ENCODE data around the gene GLRX3. TPM values are rescaled to one million over a fixed set of nuclear protein-coding genes. Genes with fewer than 3 reads are reported as not detected.

The GLRX3 gene
- polyA plus RNA-seq, 2 donors = 41.8 to 80.3 TPM

DNA sequence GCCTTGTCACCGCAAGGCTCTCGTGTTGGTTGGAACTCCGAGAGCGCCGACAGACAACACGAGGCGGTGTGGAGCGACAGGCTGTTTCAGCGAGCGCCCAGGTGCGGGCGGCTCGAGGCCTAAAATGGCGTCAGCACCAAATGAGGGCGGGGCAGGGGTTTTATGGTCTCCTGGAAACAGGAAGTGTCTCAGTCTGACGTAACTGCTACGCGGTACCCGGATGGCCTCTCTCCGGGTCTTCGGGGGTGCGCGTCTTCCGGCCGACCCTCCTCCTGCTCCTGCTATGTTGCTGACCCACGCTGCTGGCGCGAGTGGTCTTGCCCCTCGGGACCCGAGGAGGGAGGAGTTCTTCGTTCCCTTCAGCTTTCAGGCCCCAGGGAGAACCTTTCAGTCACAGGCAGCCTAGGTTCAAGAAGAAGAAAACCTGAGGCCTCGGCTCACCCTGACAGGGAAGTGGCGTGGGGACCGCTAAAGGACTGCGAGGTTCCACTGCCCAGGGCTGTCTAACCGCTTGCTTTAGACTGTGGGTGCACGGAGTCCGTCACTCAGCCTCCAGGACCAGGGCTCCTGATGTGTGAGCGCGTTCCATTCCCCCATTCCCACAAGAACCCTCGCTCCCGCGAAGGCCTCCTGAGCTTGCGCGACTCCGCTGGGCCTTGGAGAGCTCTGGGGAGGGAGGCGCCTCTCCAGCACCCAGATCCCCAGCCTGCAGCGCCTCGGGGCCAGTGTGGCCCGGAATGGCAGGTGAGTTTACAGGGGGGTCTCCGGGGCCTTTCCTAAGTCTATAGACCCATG is 77.3 kb downstream of the GLRX3 start:
- no peaks in the 10 kb centered on the region for H3K27me3 ChIP-seq (ENCODE audit: control insufficient read depth in 1 of 2, insufficient read depth in 2 of 2, low read length in 2 of 2)
- H3K9me3 ChIP-seq (ENCODE audit: control insufficient read depth in 2 of 2, insufficient read depth in 1 of 2, low read depth in 1 of 2, low read length in 1 of 2) = no peaks in the 10 kb centered on the region
- no peaks in the 10 kb centered on the region for H3K36me3 ChIP-seq (ENCODE audit: control insufficient read depth in 2 of 2, insufficient read depth in 2 of 2, low read length in 1 of 2)
- no peak overlapping the region for H3K27ac ChIP-seq (ENCODE audit: low read depth in 2 of 2, low read length in 1 of 2)
- H3K4me3 ChIP-seq (ENCODE audit: low read depth in 1 of 2, low read length in 2 of 2) = no peak overlapping the region
- 92 to 93% methylated on average over 51 of the region's 51 CpGs for WGBS, 2 donors
- no peaks in the 10 kb centered on the region for H3K4me1 ChIP-seq (ENCODE audit: control insufficient read depth in 2 of 2, insufficient read depth in 2 of 2, low read length in 1 of 2)

DNA sequence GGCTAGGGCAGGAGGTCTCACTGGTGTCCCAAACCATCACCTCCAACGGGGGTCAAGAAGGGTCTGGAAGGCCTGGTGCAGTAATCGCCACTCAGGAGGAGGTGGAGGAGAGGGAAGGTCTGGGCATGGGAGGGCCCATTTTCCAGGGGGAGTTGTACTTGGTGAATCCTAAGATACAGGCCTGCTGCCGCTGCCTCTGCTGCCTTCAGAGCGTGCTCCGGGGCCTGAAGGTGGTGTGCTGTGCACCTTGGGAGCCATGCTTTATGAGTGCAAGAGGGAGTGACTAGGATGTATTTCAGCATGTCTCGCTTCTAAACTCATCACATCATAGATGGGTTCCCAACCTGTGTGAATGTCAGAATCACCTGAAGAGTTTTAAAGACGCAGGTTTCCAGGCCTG is 78.2 kb downstream of the GLRX3 start:
- WGBS, 2 donors = 93 to 94% methylated on average over 7 of the region's 7 CpGs
- H3K27me3 ChIP-seq (ENCODE audit: control insufficient read depth in 1 of 2, insufficient read depth in 2 of 2, low read length in 2 of 2) = no peaks in the 10 kb centered on the region
- no peaks in the 10 kb centered on the region for H3K9me3 ChIP-seq (ENCODE audit: control insufficient read depth in 2 of 2, insufficient read depth in 1 of 2, low read depth in 1 of 2, low read length in 1 of 2)
- no peak overlapping the region for H3K4me3 ChIP-seq (ENCODE audit: low read depth in 1 of 2, low read length in 2 of 2)
- no peaks in the 10 kb centered on the region for H3K4me1 ChIP-seq (ENCODE audit: control insufficient read depth in 2 of 2, insufficient read depth in 2 of 2, low read length in 1 of 2)
- no peak overlapping the region for H3K27ac ChIP-seq (ENCODE audit: low read depth in 2 of 2, low read length in 1 of 2)
- H3K36me3 ChIP-seq (ENCODE audit: control insufficient read depth in 2 of 2, insufficient read depth in 2 of 2, low read length in 1 of 2) = no peaks in the 10 kb centered on the region

DNA sequence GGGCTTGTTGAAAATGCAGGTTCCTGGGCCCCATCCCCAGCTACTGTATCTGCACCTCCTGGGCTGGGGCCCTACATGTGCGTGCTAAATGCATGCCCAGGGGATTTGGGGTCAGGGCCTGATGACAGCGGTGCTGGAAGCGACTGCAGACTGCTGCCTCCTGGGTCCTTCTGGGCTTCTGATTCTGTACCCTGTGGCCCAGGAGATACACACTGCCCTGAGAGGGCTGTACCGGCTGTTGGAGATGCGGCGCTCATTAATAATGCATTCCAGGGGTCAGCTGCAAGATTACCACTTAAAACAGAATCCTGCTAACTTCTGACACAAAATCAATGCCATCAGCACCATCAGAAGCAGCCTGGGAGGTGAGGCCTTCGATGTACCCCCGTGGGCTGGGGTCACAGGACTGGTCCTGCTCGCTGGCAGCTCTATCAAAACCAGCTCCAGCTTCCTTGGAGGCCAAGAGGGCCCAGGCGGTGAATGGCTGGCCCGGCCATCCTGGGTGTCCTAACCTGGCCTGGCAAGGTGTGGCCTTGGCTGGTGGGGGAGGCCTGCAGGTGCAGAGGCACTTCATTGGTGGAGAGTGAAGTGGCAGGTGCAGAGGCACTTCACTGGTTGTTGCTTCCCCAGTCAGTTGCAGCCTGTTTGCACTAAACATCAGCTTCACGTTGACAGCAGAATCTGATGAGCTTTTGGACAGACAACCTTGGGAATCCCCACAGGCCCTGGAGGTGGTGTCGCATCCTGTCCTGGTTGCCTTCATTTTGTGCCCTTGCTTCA is 79.2 kb downstream of the GLRX3 start:
- no peak overlapping the region for H3K27ac ChIP-seq (ENCODE audit: low read depth in 2 of 2, low read length in 1 of 2)
- WGBS, 2 donors = 82 to 83% methylated on average over 13 of the region's 13 CpGs
- no peaks in the 10 kb centered on the region for H3K9me3 ChIP-seq (ENCODE audit: control insufficient read depth in 2 of 2, insufficient read depth in 1 of 2, low read depth in 1 of 2, low read length in 1 of 2)
- H3K27me3 ChIP-seq (ENCODE audit: control insufficient read depth in 1 of 2, insufficient read depth in 2 of 2, low read length in 2 of 2) = no peaks in the 10 kb centered on the region
- no peaks in the 10 kb centered on the region for H3K4me1 ChIP-seq (ENCODE audit: control insufficient read depth in 2 of 2, insufficient read depth in 2 of 2, low read length in 1 of 2)
- no peak overlapping the region for H3K4me3 ChIP-seq (ENCODE audit: low read depth in 1 of 2, low read length in 2 of 2)
- H3K36me3 ChIP-seq (ENCODE audit: control insufficient read depth in 2 of 2, insufficient read depth in 2 of 2, low read length in 1 of 2) = no peaks in the 10 kb centered on the region

DNA sequence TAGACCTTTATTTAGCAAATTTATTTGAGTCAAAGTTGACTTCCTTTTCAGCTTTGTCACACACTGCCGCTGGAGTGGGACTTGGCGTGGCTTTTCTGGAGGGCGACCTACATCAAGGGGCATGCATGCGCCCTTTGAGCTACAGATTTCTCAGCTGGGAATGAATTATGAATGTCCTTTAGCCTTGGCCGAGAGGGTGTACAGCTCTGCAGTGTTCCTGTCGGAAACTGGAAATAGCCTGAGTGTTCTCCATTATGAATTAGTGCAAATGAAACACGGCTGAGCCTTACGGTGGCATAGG is 79.7 kb downstream of the GLRX3 start:
- H3K4me3 ChIP-seq (ENCODE audit: low read depth in 1 of 2, low read length in 2 of 2) = no peak overlapping the region
- 78 to 79% methylated on average over 8 of the region's 8 CpGs for whole genome bisulfite sequencing, 2 donors
- no peaks in the 10 kb centered on the region for H3K4me1 ChIP-seq (ENCODE audit: control insufficient read depth in 2 of 2, insufficient read depth in 2 of 2, low read length in 1 of 2)
- H3K27me3 ChIP-seq (ENCODE audit: control insufficient read depth in 1 of 2, insufficient read depth in 2 of 2, low read length in 2 of 2) = no peaks in the 10 kb centered on the region
- H3K9me3 ChIP-seq (ENCODE audit: control insufficient read depth in 2 of 2, insufficient read depth in 1 of 2, low read depth in 1 of 2, low read length in 1 of 2) = no peaks in the 10 kb centered on the region
- no peak overlapping the region for H3K27ac ChIP-seq (ENCODE audit: low read depth in 2 of 2, low read length in 1 of 2)
- H3K36me3 ChIP-seq (ENCODE audit: control insufficient read depth in 2 of 2, insufficient read depth in 2 of 2, low read length in 1 of 2) = no peaks in the 10 kb centered on the region

DNA sequence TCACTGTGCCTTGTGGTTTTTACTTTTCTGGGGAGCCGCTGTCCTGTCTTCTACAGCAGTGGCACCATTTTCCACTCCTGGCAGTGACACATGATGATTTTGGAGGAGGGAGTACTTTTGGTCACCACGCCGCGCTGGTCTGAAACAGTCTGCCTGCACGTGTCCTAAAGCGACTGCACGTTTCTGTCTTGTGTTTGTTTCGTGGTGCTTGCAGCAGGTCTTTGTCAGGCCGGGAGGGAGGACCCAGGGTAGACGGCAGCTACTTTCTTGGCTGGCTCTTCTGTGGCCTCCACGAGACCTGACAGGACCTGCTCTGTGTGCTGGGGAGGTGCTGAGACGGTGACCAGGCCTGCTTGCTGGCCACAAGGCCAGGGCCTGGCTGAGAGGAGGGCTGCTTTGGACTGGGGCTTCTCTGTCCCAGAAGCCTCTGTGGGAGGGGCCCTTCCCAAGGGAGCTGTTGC is 82.0 kb downstream of the GLRX3 start:
- no peaks in the 10 kb centered on the region for H3K36me3 ChIP-seq (ENCODE audit: control insufficient read depth in 2 of 2, insufficient read depth in 2 of 2, low read length in 1 of 2)
- H3K27me3 ChIP-seq (ENCODE audit: control insufficient read depth in 1 of 2, insufficient read depth in 2 of 2, low read length in 2 of 2) = no peaks in the 10 kb centered on the region
- 84% methylated on average over 12 of the region's 12 CpGs for WGBS, 2 donors
- peaks cover 0 to 2% of the 10 kb centered on the region in 2 donors for H3K9me3 ChIP-seq (ENCODE audit: control insufficient read depth in 2 of 2, insufficient read depth in 1 of 2, low read depth in 1 of 2, low read length in 1 of 2)
- no peak overlapping the region for H3K27ac ChIP-seq (ENCODE audit: low read depth in 2 of 2, low read length in 1 of 2)
- H3K4me3 ChIP-seq (ENCODE audit: low read depth in 1 of 2, low read length in 2 of 2) = no peak overlapping the region
- H3K4me1 ChIP-seq (ENCODE audit: control insufficient read depth in 2 of 2, insufficient read depth in 2 of 2, low read length in 1 of 2) = peaks cover 0 to 2% of the 10 kb centered on the region in 2 donors

DNA sequence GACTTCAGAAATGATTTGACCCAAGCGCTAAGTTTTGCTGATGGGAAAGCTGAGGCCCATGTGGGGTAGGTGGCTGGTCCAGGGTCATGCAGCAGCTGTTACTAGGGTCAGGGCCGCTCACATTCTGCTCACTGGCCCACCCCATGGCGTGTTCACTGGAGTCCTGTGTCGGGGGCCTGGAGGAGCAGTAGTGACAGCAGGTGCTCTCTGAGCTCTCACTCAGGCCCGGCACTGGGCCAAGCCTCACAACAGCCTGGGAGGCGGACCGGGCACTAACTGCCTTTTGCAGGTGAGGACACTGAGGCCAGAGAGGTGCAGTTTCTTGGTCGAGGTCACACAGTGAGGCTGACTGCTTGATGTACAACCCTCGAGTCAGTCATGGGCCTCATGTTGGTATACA is 82.7 kb downstream of the GLRX3 start:
- Histone ChIP-seq H3K27me3 (ENCODE audit: control insufficient read depth in 1 of 2, insufficient read depth in 2 of 2, low read length in 2 of 2) (no peaks in the 10 kb centered on the region), H3K9me3 (ENCODE audit: control insufficient read depth in 2 of 2, insufficient read depth in 1 of 2, low read depth in 1 of 2, low read length in 1 of 2) (peaks cover 0 to 2% of the 10 kb centered on the region in 2 donors)
- WGBS, 2 donors = 88% methylated on average over 9 of the region's 9 CpGs

DNA sequence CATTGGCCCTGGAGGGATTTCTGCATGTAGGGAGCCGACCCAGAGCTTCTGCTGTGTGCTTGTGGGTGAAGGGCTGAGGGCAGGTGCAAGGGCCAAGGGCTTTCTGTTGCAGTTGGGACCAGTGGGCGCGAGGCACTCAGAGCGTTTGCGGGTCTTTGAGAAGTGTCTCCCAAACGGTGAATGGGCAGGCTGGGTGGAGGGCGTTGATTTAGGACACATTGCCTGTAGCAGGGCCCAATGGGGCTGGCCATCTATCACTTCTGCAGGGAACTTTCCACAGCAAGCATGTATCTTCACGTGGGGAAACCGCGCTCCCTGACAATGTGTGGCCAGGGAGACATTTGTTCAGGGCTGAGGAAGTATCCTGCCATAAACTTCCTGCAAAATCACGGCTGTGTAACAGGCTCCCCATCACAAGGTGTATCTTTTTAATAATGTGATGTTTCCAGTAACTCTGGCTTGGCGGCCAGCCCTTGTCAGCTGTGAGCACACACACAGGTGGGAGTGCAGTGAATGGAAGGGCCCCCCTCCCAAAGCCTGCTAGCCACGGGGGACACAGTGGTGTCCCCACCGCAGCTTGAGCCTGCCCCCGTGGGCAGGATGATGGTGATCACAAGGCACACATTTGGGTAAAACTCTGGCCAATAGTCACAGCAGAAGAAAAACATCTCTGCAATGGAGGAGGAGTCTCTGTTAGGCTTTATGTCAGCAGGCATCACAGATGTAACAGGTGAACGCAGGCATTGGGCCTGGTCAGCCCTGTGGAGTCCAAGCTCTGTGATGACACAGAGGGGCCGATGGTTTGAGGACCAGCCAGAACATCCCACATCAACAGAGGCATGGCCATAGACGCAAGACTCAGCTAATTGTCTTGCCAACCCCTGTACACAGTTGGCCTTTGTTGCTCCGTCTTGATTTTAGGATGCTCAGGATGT is 84.3 kb downstream of the GLRX3 start:
- peaks cover 0 to 2% of the 10 kb centered on the region in 2 donors for H3K4me1 ChIP-seq (ENCODE audit: control insufficient read depth in 2 of 2, insufficient read depth in 2 of 2, low read length in 1 of 2)

More for the DNA sequence above, 82.7 kb downstream of the GLRX3 start:
- no peak overlapping the region for H3K4me3 ChIP-seq (ENCODE audit: low read depth in 1 of 2, low read length in 2 of 2)
- peaks cover 0 to 2% of the 10 kb centered on the region in 2 donors for H3K4me1 ChIP-seq (ENCODE audit: control insufficient read depth in 2 of 2, insufficient read depth in 2 of 2, low read length in 1 of 2)
- no peaks in the 10 kb centered on the region for H3K36me3 ChIP-seq (ENCODE audit: control insufficient read depth in 2 of 2, insufficient read depth in 2 of 2, low read length in 1 of 2)
- no peak overlapping the region for H3K27ac ChIP-seq (ENCODE audit: low read depth in 2 of 2, low read length in 1 of 2)

DNA sequence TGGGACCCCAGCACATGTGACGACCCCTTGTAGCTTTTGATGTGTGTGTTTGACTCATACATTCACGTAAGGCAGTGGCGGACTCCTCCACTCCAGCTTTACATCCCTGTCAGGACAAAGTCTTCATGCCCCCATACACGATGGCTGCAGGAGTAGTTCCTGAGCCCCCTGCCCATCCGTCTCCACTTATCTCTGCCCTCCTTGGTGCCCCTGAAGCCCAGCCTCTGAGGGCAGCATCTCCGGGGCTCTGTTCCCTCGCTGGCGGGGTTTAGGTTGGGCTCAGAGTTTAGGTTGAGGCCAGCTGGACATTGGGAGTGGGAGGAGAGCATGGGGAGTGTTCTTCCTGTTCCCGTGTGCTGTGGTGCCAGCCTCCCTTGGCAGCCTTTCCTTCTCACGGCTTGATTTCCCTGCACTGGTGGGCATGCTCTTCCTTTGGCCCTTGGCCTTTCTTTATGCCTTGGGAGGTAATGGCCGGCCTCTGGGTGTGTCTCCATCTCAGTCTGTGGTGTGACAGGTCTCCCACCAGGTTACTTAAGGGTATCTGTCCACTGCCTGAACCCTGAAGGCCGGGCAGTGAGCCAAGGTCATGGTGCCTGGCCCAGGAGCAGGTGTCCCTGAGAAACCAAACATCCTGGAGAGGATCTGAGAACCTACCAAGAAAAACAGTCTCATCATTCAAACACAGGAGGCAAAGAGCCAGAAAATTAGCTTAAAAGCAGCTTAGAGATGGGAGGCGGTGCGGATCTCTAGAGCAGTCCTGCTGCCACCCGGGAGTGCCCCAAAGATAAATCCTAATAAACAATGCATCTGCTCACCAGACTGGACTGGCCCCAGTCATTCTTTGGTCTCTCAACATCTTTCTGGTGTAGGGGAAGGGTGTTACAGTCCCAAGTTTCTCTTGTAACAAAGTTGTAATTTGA is 85.5 kb downstream of the GLRX3 start:
- Histone ChIP-seq H3K4me1 (ENCODE audit: control insufficient read depth in 2 of 2, insufficient read depth in 2 of 2, low read length in 1 of 2) (peaks cover 0 to 4% of the 10 kb centered on the region in 2 donors), H3K4me3 (ENCODE audit: low read depth in 1 of 2, low read length in 2 of 2) (no peak overlapping the region), H3K27me3 (ENCODE audit: control insufficient read depth in 1 of 2, insufficient read depth in 2 of 2, low read length in 2 of 2) (no peaks in the 10 kb centered on the region), H3K9me3 (ENCODE audit: control insufficient read depth in 2 of 2, insufficient read depth in 1 of 2, low read depth in 1 of 2, low read length in 1 of 2) (peaks cover 0 to 6% of the 10 kb centered on the region in 2 donors), H3K27ac (ENCODE audit: low read depth in 2 of 2, low read length in 1 of 2) (no peak overlapping the region), H3K36me3 (ENCODE audit: control insufficient read depth in 2 of 2, insufficient read depth in 2 of 2, low read length in 1 of 2) (no peaks in the 10 kb centered on the region)
- WGBS, 2 donors = 71 to 72% methylated on average over 15 of the region's 15 CpGs

More for the DNA sequence above, 84.3 kb downstream of the GLRX3 start:
- Histone ChIP-seq H3K4me3 (ENCODE audit: low read depth in 1 of 2, low read length in 2 of 2) (no peak overlapping the region), H3K36me3 (ENCODE audit: control insufficient read depth in 2 of 2, insufficient read depth in 2 of 2, low read length in 1 of 2) (no peaks in the 10 kb centered on the region), H3K27ac (ENCODE audit: low read depth in 2 of 2, low read length in 1 of 2) (no peak overlapping the region), H3K27me3 (ENCODE audit: control insufficient read depth in 1 of 2, insufficient read depth in 2 of 2, low read length in 2 of 2) (no peaks in the 10 kb centered on the region), H3K9me3 (ENCODE audit: control insufficient read depth in 2 of 2, insufficient read depth in 1 of 2, low read depth in 1 of 2, low read length in 1 of 2) (peaks cover 0 to 2% of the 10 kb centered on the region in 2 donors)
- 88% methylated on average over 19 of the region's 19 CpGs for WGBS, 2 donors

Data from esophagus (tissue), 2 donors.